KMS-11 (cell line): ENCODE data around the gene AAGAB.

Source experiments
- H2AFZ ChIP-seq: fragments of 200-600 bp; sonication (generic); 2 replicates; pipeline ENCODE4 v1.6.1; 2016; ENCODE audit warnings: antibody characterized with exemption, mixed run types, low read depth
- H3K27ac ChIP-seq: fragments of 200-600 bp; sonication (generic); 2 replicates; pipeline ENCODE4 v1.6.1; 2016; ENCODE audit warnings: mild to moderate bottlenecking, mixed run types
- H3K27me3 ChIP-seq: fragments of 200-600 bp; sonication (generic); 2 replicates; pipeline ENCODE4 v1.6.1; 2017; ENCODE audit warnings: mild to moderate bottlenecking, low read depth, mixed run types, moderate library complexity; ENCODE audit not compliant: insufficient read depth
- H3K36me3 ChIP-seq: fragments of 200-600 bp; sonication (generic); 2 replicates; pipeline ENCODE4 v1.6.1; 2017; ENCODE audit warnings: mild to moderate bottlenecking, mixed run types; ENCODE audit not compliant: insufficient read depth
- H3K4me1 ChIP-seq: fragments of 200-600 bp; sonication (generic); 2 replicates; pipeline ENCODE4 v1.6.1; 2016; ENCODE audit warnings: mild to moderate bottlenecking, low read depth, mixed run types; ENCODE audit not compliant: poor library complexity, severe bottlenecking
- H3K4me2 ChIP-seq: fragments of 200-600 bp; sonication (generic); 2 replicates; pipeline ENCODE4 v1.7.0; 2016; ENCODE audit warnings: mild to moderate bottlenecking, mixed run types
- H3K4me3 ChIP-seq: fragments of 200-600 bp; sonication (generic); IDR thresholded peaks from 2 replicates; pipeline ENCODE4 v1.6.1; 2017; ENCODE audit warnings: low read depth, low read length, mixed read lengths; ENCODE audit not compliant: insufficient read depth
- H3K79me2 ChIP-seq: fragments of 200-600 bp; sonication (generic); 2 replicates; pipeline ENCODE4 v1.6.1; 2016; ENCODE audit warnings: low read depth, mixed run types; ENCODE audit not compliant: insufficient read depth
- H3K9ac ChIP-seq: fragments of 200-600 bp; sonication (generic); 2 replicates; pipeline ENCODE4 v1.6.1; 2016; ENCODE audit warnings: mild to moderate bottlenecking, mixed run types
- H4K20me1 ChIP-seq: fragments of 200-600 bp; sonication (generic); 2 replicates; pipeline ENCODE4 v1.6.1; 2016; ENCODE audit warnings: mild to moderate bottlenecking, mixed run types; ENCODE audit not compliant: insufficient read depth
- TF ChIP-seq, protein P1 (sequence below): fragments of 200-600 bp; sonication (generic); conservative IDR thresholded peaks from 2 replicates; pipeline ENCODE4 v1.6.1; 2017; ENCODE audit warnings: low read depth, mild to moderate bottlenecking, antibody characterized with exemption, low read length, moderate library complexity, mixed read lengths

AAGAB gene

GRCh38 chr15:67212684-67213367 lies 41.6 kb downstream of the AAGAB start:
- no peak overlapping the region for H3K27ac ChIP-seq
- no peaks in the 10 kb centered on the region for H3K4me1 ChIP-seq
- H3K79me2 ChIP-seq = no peaks in the 10 kb centered on the region
- no peaks in the 10 kb centered on the region; the same call in 1 of the 2 replicates for H3K36me3 ChIP-seq
- H4K20me1 ChIP-seq = no peaks in the 10 kb centered on the region
- H3K4me3 ChIP-seq = no peak overlapping the region
- H3K27me3 ChIP-seq = no peaks in the 10 kb centered on the region
- no peak overlapping the region for H3K9ac ChIP-seq
- no peak overlapping the region for H2AFZ ChIP-seq
- TF ChIP-seq, protein P1, sequence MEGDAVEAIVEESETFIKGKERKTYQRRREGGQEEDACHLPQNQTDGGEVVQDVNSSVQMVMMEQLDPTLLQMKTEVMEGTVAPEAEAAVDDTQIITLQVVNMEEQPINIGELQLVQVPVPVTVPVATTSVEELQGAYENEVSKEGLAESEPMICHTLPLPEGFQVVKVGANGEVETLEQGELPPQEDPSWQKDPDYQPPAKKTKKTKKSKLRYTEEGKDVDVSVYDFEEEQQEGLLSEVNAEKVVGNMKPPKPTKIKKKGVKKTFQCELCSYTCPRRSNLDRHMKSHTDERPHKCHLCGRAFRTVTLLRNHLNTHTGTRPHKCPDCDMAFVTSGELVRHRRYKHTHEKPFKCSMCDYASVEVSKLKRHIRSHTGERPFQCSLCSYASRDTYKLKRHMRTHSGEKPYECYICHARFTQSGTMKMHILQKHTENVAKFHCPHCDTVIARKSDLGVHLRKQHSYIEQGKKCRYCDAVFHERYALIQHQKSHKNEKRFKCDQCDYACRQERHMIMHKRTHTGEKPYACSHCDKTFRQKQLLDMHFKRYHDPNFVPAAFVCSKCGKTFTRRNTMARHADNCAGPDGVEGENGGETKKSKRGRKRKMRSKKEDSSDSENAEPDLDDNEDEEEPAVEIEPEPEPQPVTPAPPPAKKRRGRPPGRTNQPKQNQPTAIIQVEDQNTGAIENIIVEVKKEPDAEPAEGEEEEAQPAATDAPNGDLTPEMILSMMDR = no peak
- H3K4me2 ChIP-seq = no peak overlapping the region

DNA sequence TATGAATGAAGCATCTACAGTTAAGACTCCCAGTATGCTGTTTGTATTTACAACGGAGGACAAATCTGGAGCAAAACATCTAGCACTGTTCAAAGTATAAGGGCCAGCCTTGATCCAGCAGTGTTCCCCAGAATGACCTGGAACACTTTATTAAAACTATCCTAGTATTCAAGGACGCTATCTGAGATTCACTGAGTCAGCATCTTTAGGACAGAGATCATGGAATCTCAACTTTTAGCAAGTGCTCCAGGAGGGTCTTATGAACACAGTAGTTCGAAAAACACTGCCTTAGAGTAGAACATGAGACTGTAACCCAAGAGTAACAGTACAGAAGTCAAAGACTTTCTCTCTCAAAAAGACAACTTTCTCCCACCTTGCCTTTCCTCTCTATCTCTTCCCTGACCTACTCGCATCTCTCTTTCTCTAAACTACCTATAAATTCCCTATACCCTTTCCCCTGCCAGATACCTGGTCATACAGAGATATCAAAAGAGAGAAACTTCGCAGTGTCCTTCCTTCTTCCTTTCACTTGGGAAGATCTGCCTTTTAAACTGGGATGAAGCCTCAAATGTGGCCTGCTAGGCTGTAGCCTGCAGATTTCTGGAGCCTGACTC lies 43.8 kb downstream of the AAGAB start:
- H3K4me2 ChIP-seq = no peak overlapping the region
- TF ChIP-seq, protein P1 = no peak
- no peaks in the 10 kb centered on the region for H3K79me2 ChIP-seq
- H4K20me1 ChIP-seq = no peaks in the 10 kb centered on the region
- H2AFZ ChIP-seq = no peak overlapping the region
- no peaks in the 10 kb centered on the region; the same call in 1 of the 2 replicates for H3K36me3 ChIP-seq
- H3K4me1 ChIP-seq = no peaks in the 10 kb centered on the region
- no peak overlapping the region for H3K27ac ChIP-seq
- no peak overlapping the region for H3K4me3 ChIP-seq
- H3K27me3 ChIP-seq = no peaks in the 10 kb centered on the region
- no peak overlapping the region for H3K9ac ChIP-seq

DNA sequence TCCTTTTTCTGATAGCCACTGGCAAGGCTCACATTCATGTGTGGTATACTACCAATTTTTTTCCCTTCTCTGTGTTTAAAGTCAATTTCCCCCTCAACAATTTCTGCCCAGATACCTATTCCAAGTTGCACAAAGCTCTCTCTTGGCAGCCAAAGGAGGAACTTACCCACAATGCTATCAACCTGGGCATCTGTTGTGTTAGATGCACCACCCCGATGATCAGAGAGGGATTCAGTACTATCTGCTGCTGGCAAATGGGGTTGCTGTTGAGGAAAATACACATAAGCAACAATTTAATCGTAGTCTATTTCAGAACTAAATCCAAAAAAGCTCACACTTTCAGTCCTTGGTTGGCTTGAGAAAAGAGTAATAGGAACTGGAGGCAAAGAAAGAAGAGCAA lies 46.1 kb downstream of the AAGAB start:
- H3K36me3 ChIP-seq = no peaks in the 10 kb centered on the region; the same call in 1 of the 2 replicates
- no peak overlapping the region for H3K4me3 ChIP-seq
- H3K27ac ChIP-seq = no peak overlapping the region
- no peak overlapping the region for H3K9ac ChIP-seq
- H3K79me2 ChIP-seq = no peaks in the 10 kb centered on the region
- H3K27me3 ChIP-seq = no peaks in the 10 kb centered on the region
- no peak overlapping the region for H2AFZ ChIP-seq
- H3K4me2 ChIP-seq = no peak overlapping the region
- no peaks in the 10 kb centered on the region for H3K4me1 ChIP-seq
- no peaks in the 10 kb centered on the region for H4K20me1 ChIP-seq
- TF ChIP-seq, protein P1 = no peak

DNA sequence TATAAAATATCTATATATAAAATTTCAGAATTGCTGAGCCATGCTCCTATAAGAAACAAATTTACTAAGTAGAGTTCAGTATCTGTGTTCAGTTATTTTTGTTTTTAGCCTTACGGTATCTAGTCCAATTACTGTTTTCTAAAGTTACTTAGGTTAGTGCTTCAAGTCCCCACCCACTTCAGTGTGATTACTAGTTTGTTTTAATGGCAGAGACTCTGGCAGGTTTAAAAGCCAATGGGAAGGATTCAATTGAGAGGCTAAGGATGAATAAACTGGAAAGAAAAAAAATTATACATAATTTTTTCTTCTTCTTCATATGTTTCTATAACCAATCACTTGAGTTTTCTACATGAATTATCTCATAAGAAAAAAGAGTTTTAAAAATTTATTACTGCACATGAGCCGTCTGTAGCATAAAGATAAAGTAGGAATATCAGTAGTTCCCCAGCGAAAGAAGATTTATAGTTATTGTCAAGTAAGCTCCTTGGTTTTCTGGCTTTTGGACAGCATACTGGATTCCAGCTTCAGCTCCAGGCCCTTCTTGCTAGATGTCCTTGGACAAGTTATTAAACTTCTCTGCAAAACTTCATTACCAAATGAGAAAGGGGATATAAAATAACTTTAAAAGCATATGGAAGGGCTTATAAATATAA lies 46.8 kb downstream of the AAGAB start:
- no peak overlapping the region for H2AFZ ChIP-seq
- no peak overlapping the region for H3K4me2 ChIP-seq
- H3K4me1 ChIP-seq = no peaks in the 10 kb centered on the region
- no peak overlapping the region for H3K4me3 ChIP-seq
- H4K20me1 ChIP-seq = no peaks in the 10 kb centered on the region
- H3K9ac ChIP-seq = no peak overlapping the region
- H3K27ac ChIP-seq = no peak overlapping the region
- no peaks in the 10 kb centered on the region for H3K79me2 ChIP-seq
- H3K36me3 ChIP-seq = no peaks in the 10 kb centered on the region; the same call in 1 of the 2 replicates
- H3K27me3 ChIP-seq = no peaks in the 10 kb centered on the region
- TF ChIP-seq, protein P1 = no peak
